ENCODE data around the gene BTBD3. TPM values are rescaled to one million over a fixed set of nuclear protein-coding genes. Genes with fewer than 3 reads are reported as not detected.
A peak's percentile ranks its signal among the peaks of the same experiment; 100 is the strongest.

The BTBD3 gene
- 10 to 100 TPM; 33.8 to 52.1 TPM for total RNA-seq

- H3K4me3 ChIP-seq: peak within 1 kb of the TSS; percentile 3
- H3K36me3 ChIP-seq: no peaks in the 10 kb centered on the region
- TF ChIP-seq CTCF (IDR thresholded peaks at IDR 0.05): no peak
- H3K27me3 ChIP-seq: no peaks in the 10 kb centered on the region
- peak; percentile 56 for DNase-seq
- H3K4me1 ChIP-seq: no peaks in the 10 kb centered on the region
- peak within 1 kb of the TSS; percentile 34 for H3K27ac ChIP-seq
- no peaks in the 10 kb centered on the region for H3K9me3 ChIP-seq
- intact Hi-C loops (cut with DNase I): no loop called here
- H3K9ac ChIP-seq (ENCODE audit: low read depth in 2 of 2, low read length in 2 of 2): no peak within 1 kb of the TSS
Measured at GRCh38 chr20:11917663-11918062, at the start of gene BTBD3. Gene BTBD3, plus strand, starts transcription at chr20:11917893. Its CDS starts 383 bp downstream, at chr20:11918276.

- no peak overlapping the region for H3K4me3 ChIP-seq
- DNase-seq: no peak
- H3K9me3 ChIP-seq: no peaks in the 10 kb centered on the region
- no peak overlapping the region for H3K9ac ChIP-seq (ENCODE audit: low read depth in 2 of 2, low read length in 2 of 2)
- H3K27ac ChIP-seq: no peak overlapping the region
- no peaks in the 10 kb centered on the region for H3K36me3 ChIP-seq
- H3K27me3 ChIP-seq: no peaks in the 10 kb centered on the region
- intact Hi-C loops (cut with DNase I): no loop called here
- TF ChIP-seq CTCF (IDR thresholded peaks at IDR 0.05): no peak
- H3K4me1 ChIP-seq: no peaks in the 10 kb centered on the region
Measured at GRCh38 chr20:11869641-11870040, 48.1 kb upstream of the BTBD3 start.

GRCh38 chr20:11870411-11870810 lies 47.3 kb upstream of the BTBD3 start:
- no peaks in the 10 kb centered on the region for H3K4me1 ChIP-seq
- H3K9me3 ChIP-seq: no peaks in the 10 kb centered on the region
- no peaks in the 10 kb centered on the region for H3K27me3 ChIP-seq
- H3K36me3 ChIP-seq: no peaks in the 10 kb centered on the region
- DNase-seq: no peak
- intact Hi-C loops (cut with DNase I): no loop called here
- H3K27ac ChIP-seq: no peak overlapping the region
- TF ChIP-seq CTCF (IDR thresholded peaks at IDR 0.05): no peak
- no peak overlapping the region for H3K4me3 ChIP-seq
- H3K9ac ChIP-seq (ENCODE audit: low read depth in 2 of 2, low read length in 2 of 2): no peak overlapping the region

GRCh38 chr20:11876555-11876954 lies 41.1 kb upstream of the BTBD3 start:
- no peaks in the 10 kb centered on the region for H3K27me3 ChIP-seq
- intact Hi-C loops (cut with DNase I): no loop called here
- no peak for TF ChIP-seq CTCF (IDR thresholded peaks at IDR 0.05)
- H3K27ac ChIP-seq: no peak overlapping the region
- H3K9me3 ChIP-seq: no peaks in the 10 kb centered on the region
- no peak for DNase-seq
- H3K4me1 ChIP-seq: no peaks in the 10 kb centered on the region
- no peak overlapping the region for H3K4me3 ChIP-seq
- H3K9ac ChIP-seq (ENCODE audit: low read depth in 2 of 2, low read length in 2 of 2): no peak overlapping the region
- H3K36me3 ChIP-seq: no peaks in the 10 kb centered on the region

- no peak for DNase-seq
- no peaks in the 10 kb centered on the region for H3K36me3 ChIP-seq
- TF ChIP-seq CTCF (IDR thresholded peaks at IDR 0.05): no peak
- H3K27me3 ChIP-seq: no peaks in the 10 kb centered on the region
- H3K4me3 ChIP-seq: no peak overlapping the region
- intact Hi-C loops (cut with DNase I): no loop called here
- H3K9ac ChIP-seq (ENCODE audit: low read depth in 2 of 2, low read length in 2 of 2): no peak overlapping the region
- no peaks in the 10 kb centered on the region for H3K9me3 ChIP-seq
- no peaks in the 10 kb centered on the region for H3K4me1 ChIP-seq
- no peak overlapping the region for H3K27ac ChIP-seq
Measured at GRCh38 chr20:11880680-11881079, 37.0 kb upstream of the BTBD3 start.

- Histone ChIP-seq H3K4me1 (no peaks in the 10 kb centered on the region), H3K9ac (ENCODE audit: low read depth in 2 of 2, low read length in 2 of 2) (no peak overlapping the region), H3K36me3 (no peaks in the 10 kb centered on the region), H3K9me3 (no peaks in the 10 kb centered on the region), H3K27ac (no peak overlapping the region), H3K4me3 (no peak overlapping the region), H3K27me3 (no peaks in the 10 kb centered on the region)
- intact Hi-C loops (cut with DNase I): no loop called here
- no peak for DNase-seq
- no peak for TF ChIP-seq CTCF (IDR thresholded peaks at IDR 0.05)
Measured at GRCh38 chr20:11881449-11881848, 36.2 kb upstream of the BTBD3 start.
